SK-N-SH (cell line): ENCODE measurements around the gene LSMEM2.

Experiments
- CHD2 ChIP-seq: fragments of 150-350 bp; IDR thresholded peaks from 2 replicates; pipeline ENCODE4 v1.6.1; 2018; ENCODE audit warnings: low read length; ENCODE audit not compliant: partially characterized antibody
- GABPA ChIP-seq: IDR thresholded peaks from 2 replicates; pipeline ENCODE4 v1.4.0; 2012; ENCODE audit warnings: low read depth, mild to moderate bottlenecking
- IRF3 ChIP-seq: fragments of 150-350 bp; IDR thresholded peaks from 2 replicates; pipeline ENCODE4 v1.6.1; 2016; ENCODE audit warnings: mild to moderate bottlenecking, low read depth, low read length
- RFX5 ChIP-seq: IDR thresholded peaks from 2 replicates; pipeline ENCODE4 v1.6.1; 2012; ENCODE audit warnings: mild to moderate bottlenecking, improper control_type of control experiment, low read length
- SIN3A ChIP-seq: IDR thresholded peaks from 2 replicates; pipeline ENCODE4 v1.6.1; 2012; ENCODE audit warnings: low read depth, mild to moderate bottlenecking, low read length, moderate library complexity, borderline replicate concordance
- SMC3 ChIP-seq: IDR thresholded peaks from 2 replicates; pipeline ENCODE4 v1.6.1; 2012; ENCODE audit warnings: low read depth, low read length, improper control_type of control experiment
- TAF1 ChIP-seq: IDR thresholded peaks from 2 replicates; pipeline ENCODE4 v1.6.1; 2012; ENCODE audit warnings: low read depth, mild to moderate bottlenecking, low read length, moderate library complexity, borderline replicate concordance
- TF ChIP-seq, protein P1 (sequence below): fragments of 200-600 bp; sonication (generic); IDR thresholded peaks from 2 replicates; pipeline ENCODE4 v1.6.1; 2017; ENCODE audit warnings: antibody characterized with exemption, mild to moderate bottlenecking, moderate library complexity
- TF ChIP-seq, protein P2 (sequence below): fragments of 150-350 bp; IDR thresholded peaks from 2 replicates; pipeline ENCODE4 v1.6.1; 2017; ENCODE audit warnings: antibody characterized with exemption, low read length, low read depth, borderline replicate concordance

GRCh38 chr3:50241713-50242380 lies 37.0 kb upstream of the LSMEM2 start:
- TF ChIP-seq, protein P1, sequence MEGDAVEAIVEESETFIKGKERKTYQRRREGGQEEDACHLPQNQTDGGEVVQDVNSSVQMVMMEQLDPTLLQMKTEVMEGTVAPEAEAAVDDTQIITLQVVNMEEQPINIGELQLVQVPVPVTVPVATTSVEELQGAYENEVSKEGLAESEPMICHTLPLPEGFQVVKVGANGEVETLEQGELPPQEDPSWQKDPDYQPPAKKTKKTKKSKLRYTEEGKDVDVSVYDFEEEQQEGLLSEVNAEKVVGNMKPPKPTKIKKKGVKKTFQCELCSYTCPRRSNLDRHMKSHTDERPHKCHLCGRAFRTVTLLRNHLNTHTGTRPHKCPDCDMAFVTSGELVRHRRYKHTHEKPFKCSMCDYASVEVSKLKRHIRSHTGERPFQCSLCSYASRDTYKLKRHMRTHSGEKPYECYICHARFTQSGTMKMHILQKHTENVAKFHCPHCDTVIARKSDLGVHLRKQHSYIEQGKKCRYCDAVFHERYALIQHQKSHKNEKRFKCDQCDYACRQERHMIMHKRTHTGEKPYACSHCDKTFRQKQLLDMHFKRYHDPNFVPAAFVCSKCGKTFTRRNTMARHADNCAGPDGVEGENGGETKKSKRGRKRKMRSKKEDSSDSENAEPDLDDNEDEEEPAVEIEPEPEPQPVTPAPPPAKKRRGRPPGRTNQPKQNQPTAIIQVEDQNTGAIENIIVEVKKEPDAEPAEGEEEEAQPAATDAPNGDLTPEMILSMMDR: no peak
- no peak for TF ChIP-seq RFX5
- no peak for TF ChIP-seq GABPA
- TF ChIP-seq IRF3: no peak
- TF ChIP-seq, protein P2, sequence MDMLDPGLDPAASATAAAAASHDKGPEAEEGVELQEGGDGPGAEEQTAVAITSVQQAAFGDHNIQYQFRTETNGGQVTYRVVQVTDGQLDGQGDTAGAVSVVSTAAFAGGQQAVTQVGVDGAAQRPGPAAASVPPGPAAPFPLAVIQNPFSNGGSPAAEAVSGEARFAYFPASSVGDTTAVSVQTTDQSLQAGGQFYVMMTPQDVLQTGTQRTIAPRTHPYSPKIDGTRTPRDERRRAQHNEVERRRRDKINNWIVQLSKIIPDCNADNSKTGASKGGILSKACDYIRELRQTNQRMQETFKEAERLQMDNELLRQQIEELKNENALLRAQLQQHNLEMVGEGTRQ: no peak
- no peak for TF ChIP-seq SIN3A
- no peak for TF ChIP-seq CHD2
- no peak for TF ChIP-seq SMC3
- TF ChIP-seq TAF1: no peak
